Panc1 (cell line): ENCODE measurements around the gene SDK1. TPM values are rescaled to one million over a fixed set of nuclear protein-coding genes. Genes with fewer than 3 reads are reported as not detected.
A peak's percentile ranks its signal among the peaks of the same experiment; 100 is the strongest.

ENCODE experiments used
- ATAC-seq: fragments of 200-7000 bp; cut with Tn5 transposase; 2 replicates; pipeline ENCODE4 v1.9.1; 2020; ENCODE audit warnings: mild to moderate bottlenecking, moderate library complexity
- BruUV-seq: library from RNA; stranded (reverse); fragments of 400-500 nt; replicated peaks from 2 replicates; lab custom pipeline; 2021; lab: Mats Ljungman, UMichigan
- CTCF ChIA-PET: fragments of 300-600 bp; sonication (Branson Sonifier 250); formaldehyde crosslinking; loops from one replicate; lab custom pipeline; 2022; ENCODE audit warnings: antibody characterized with exemption; lab: Charles Lee
- POLR2A ChIA-PET: fragments of 300-600 bp; sonication (Branson Sonifier 250); formaldehyde crosslinking; loops from one replicate; lab custom pipeline; 2022; ENCODE audit warnings: antibody characterized with exemption; lab: Charles Lee
- DNase-seq: peaks from one replicate; pipeline ENCODE4 v3.0.0-alpha.2; 2010; ENCODE audit warnings: low read depth, low spot score
- H3K27ac ChIP-seq: 2 replicates; pipeline ENCODE4 v1.5.1; 2011; ENCODE audit warnings: mild to moderate bottlenecking, low read length, inconsistent platforms
- H3K27me3 ChIP-seq: fragments of 200-500 bp; sonication (Bioruptor generic); 2 replicates; pipeline ENCODE4 v1.6.0; 2014; ENCODE audit warnings: low read length, inconsistent platforms; ENCODE audit not compliant: control insufficient read depth, insufficient read depth
- H3K36me3 ChIP-seq: fragments of 200-500 bp; sonication (Bioruptor generic); 2 replicates; pipeline ENCODE4 v1.5.1; 2014; ENCODE audit warnings: inconsistent platforms, mild to moderate bottlenecking, low read length, moderate library complexity; ENCODE audit not compliant: control insufficient read depth, insufficient read depth
- H3K4me1 ChIP-seq: 2 replicates; pipeline ENCODE4 v1.5.1; 2011; ENCODE audit warnings: inconsistent platforms, mild to moderate bottlenecking, low read length, moderate library complexity; ENCODE audit not compliant: control insufficient read depth, insufficient read depth
- H3K4me3 ChIP-seq, 2 experiments: 2 replicates each; pipeline ENCODE4 v1.5.1; 2011 to 2012; ENCODE audit warnings: low read depth in 2 of 2, low read length in 2 of 2, mild to moderate bottlenecking in 2 of 2, inconsistent platforms in 1 of 2, moderate library complexity in 1 of 2
- H3K9me3 ChIP-seq: fragments of 200-500 bp; sonication (Bioruptor generic); 2 replicates; pipeline ENCODE4 v1.5.1; 2014; ENCODE audit warnings: low read depth, mild to moderate bottlenecking, inconsistent platforms, low read length, moderate library complexity; ENCODE audit not compliant: control insufficient read depth, insufficient read depth
- POLR2AphosphoS5 ChIP-seq: IDR thresholded peaks from 2 replicates; pipeline ENCODE4 v1.6.1; 2012; ENCODE audit warnings: mild to moderate bottlenecking, low read depth, low read length, moderate library complexity
- SIN3A ChIP-seq: IDR thresholded peaks from 2 replicates; pipeline ENCODE4 v1.6.1; 2012; ENCODE audit warnings: low read depth, mild to moderate bottlenecking, low read length, moderate library complexity, borderline replicate concordance; ENCODE audit not compliant: insufficient read depth
- TCF7L2 ChIP-seq: IDR thresholded peaks from 2 replicates; pipeline ENCODE4 v1.6.1; 2011; ENCODE audit warnings: mild to moderate bottlenecking, low read depth, low read length, inconsistent platforms
- in situ Hi-C: cut with HindIII; loops from 2 replicates; pipeline ENCODE4 v1.10.0; 2016; ENCODE audit warnings: low sequenced_read_pairs, low pct_unique_long_range_greater_than_20kb
- intact Hi-C: fragments of 100-400 bp; cut with micrococcal nuclease; formaldehyde crosslinking; loops from one replicate; pipeline ENCODE4 v1.10.0; 2022; ENCODE audit not compliant: unreplicated experiment
- total RNA-seq: library from RNA; stranded (reverse); gene quantifications from one replicate; pipeline ENCODE4 v1.2.1, GENCODE V29; 2021; ENCODE audit not compliant: unreplicated experiment
- TF ChIP-seq, protein P1 (sequence below): fragments of 450-650 bp; IDR thresholded peaks from 2 replicates; pipeline ENCODE4 v1.5.1; 2017; ENCODE audit warnings: mild to moderate bottlenecking
- TF ChIP-seq, protein P2 (sequence below), 2 experiments: IDR thresholded peaks; 2 replicates each; pipeline ENCODE4 v1.6.1; 2011 to 2012; ENCODE audit warnings: low read depth in 2 of 2, control low read depth in 1 of 2, low read length in 1 of 2, mild to moderate bottlenecking in 1 of 2, moderate library complexity in 1 of 2; ENCODE audit not compliant: insufficient read depth in 1 of 2

SDK1 gene
- total RNA-seq, 1 experiment from 2014 or later = 47.4 TPM

DNA sequence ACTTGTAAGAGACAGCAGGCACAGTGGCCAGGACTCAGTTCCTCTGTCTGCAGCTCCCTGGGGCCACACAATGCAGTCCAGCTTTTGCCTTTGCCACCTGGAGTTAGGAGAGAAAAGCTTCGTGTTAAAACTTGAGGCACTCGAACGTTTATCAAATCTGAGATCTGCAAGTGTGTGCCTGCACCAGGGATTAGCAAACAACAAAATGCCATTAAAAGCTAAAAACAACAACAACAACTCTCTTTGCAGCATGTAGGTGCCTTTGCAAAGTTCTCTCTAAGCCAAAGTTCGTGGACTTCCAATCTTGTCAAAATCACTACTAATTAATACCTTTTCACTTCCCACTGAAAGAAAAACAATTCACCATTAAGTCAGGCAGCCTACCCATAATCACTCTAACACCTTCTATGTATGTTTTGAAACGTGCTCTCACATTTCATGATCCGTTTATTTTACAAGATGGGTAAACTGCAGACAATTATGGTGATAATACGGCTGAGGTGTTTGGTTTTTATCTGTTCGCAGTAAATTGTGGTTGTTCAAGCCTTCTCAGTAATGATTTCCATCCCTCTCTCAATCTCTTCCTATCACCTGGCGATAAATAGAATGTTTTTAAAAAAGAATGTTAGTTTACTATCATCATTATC is 36.2 kb upstream of the SDK1 start:
- TF ChIP-seq POLR2AphosphoS5 (peak; percentile 85), SIN3A (no peak), TCF7L2 (peak; percentile 77)
- H3K27ac ChIP-seq = peak overlapping the region; percentile 61
- ChIA-PET CTCF (interaction anchor here (0.5 kb wide), 1 partner anchor 204 kb away, joined by 3 read pairs; no protein-coding TSS in a partner anchor), POLR2A (interaction anchor here (0.6 kb wide), 3 partner anchors 177 to 1294 kb away, joined by 4 to 8 read pairs (median 6); no protein-coding TSS in a partner anchor)
- H3K36me3 ChIP-seq = no peaks in the 10 kb centered on the region
- DNase-seq (no peak), ATAC-seq (peak; percentile 76)
- BruUV-seq = no TSS peak
- intact Hi-C loops = no loop called here
- in situ Hi-C loops = no loop called here
- no peaks in the 10 kb centered on the region for H3K27me3 ChIP-seq
- peaks cover 55% of the 10 kb centered on the region for H3K4me1 ChIP-seq
- H3K9me3 ChIP-seq = no peaks in the 10 kb centered on the region
- H3K4me3 ChIP-seq = peak overlapping the region in 1 of 2 experiments; percentile 29; a peak in 2 of 4 replicates

DNA sequence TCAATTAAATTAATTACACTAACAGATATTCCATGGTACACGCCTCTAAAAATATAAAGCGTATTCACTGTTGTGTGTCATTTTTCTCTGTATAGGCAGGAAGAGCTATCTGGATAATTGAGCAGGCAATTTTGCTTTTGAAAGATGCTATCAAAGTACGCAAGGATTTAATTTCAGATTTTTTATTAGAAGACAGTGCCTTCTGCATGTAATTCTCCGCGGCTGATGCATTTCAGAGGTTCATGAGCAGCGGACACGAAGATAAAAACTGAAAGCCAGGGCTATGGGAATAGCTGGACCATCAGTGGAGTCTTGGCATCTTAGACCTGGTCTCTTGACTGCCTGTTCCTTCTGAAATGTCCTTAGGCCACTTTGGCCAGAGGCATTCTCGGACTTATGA is 35.7 kb upstream of the SDK1 start:
- H3K4me1 ChIP-seq = peaks cover 50% of the 10 kb centered on the region
- TF ChIP-seq TCF7L2 = no peak
- no peak for TF ChIP-seq POLR2AphosphoS5
- TF ChIP-seq, protein P1, sequence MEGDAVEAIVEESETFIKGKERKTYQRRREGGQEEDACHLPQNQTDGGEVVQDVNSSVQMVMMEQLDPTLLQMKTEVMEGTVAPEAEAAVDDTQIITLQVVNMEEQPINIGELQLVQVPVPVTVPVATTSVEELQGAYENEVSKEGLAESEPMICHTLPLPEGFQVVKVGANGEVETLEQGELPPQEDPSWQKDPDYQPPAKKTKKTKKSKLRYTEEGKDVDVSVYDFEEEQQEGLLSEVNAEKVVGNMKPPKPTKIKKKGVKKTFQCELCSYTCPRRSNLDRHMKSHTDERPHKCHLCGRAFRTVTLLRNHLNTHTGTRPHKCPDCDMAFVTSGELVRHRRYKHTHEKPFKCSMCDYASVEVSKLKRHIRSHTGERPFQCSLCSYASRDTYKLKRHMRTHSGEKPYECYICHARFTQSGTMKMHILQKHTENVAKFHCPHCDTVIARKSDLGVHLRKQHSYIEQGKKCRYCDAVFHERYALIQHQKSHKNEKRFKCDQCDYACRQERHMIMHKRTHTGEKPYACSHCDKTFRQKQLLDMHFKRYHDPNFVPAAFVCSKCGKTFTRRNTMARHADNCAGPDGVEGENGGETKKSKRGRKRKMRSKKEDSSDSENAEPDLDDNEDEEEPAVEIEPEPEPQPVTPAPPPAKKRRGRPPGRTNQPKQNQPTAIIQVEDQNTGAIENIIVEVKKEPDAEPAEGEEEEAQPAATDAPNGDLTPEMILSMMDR = no peak
- TF ChIP-seq SIN3A = no peak
- BruUV-seq = no TSS peak

GRCh38 chr7:3266240-3266639 is 34.8 kb upstream of the SDK1 start:
- Histone ChIP-seq H3K4me3 (no peak overlapping the region), H3K4me1 (peaks cover 41% of the 10 kb centered on the region), H3K36me3 (no peaks in the 10 kb centered on the region), H3K27ac (peak overlapping the region; percentile 61; the same call in 1 of the 2 replicates), H3K27me3 (no peaks in the 10 kb centered on the region), H3K9me3 (no peaks in the 10 kb centered on the region)
- CTCF ChIA-PET = no interaction called here
- TF ChIP-seq, protein P2, sequence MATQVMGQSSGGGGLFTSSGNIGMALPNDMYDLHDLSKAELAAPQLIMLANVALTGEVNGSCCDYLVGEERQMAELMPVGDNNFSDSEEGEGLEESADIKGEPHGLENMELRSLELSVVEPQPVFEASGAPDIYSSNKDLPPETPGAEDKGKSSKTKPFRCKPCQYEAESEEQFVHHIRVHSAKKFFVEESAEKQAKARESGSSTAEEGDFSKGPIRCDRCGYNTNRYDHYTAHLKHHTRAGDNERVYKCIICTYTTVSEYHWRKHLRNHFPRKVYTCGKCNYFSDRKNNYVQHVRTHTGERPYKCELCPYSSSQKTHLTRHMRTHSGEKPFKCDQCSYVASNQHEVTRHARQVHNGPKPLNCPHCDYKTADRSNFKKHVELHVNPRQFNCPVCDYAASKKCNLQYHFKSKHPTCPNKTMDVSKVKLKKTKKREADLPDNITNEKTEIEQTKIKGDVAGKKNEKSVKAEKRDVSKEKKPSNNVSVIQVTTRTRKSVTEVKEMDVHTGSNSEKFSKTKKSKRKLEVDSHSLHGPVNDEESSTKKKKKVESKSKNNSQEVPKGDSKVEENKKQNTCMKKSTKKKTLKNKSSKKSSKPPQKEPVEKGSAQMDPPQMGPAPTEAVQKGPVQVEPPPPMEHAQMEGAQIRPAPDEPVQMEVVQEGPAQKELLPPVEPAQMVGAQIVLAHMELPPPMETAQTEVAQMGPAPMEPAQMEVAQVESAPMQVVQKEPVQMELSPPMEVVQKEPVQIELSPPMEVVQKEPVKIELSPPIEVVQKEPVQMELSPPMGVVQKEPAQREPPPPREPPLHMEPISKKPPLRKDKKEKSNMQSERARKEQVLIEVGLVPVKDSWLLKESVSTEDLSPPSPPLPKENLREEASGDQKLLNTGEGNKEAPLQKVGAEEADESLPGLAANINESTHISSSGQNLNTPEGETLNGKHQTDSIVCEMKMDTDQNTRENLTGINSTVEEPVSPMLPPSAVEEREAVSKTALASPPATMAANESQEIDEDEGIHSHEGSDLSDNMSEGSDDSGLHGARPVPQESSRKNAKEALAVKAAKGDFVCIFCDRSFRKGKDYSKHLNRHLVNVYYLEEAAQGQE (IDR thresholded peaks at IDR 0.05; ENCODE audit: insufficient read depth in 1 of 2, low read depth in 2 of 2, low read length in 1 of 2) = no peak
- no peak for TF ChIP-seq TCF7L2
- TF ChIP-seq POLR2AphosphoS5 = no peak
- TF ChIP-seq, protein P1 = no peak
- no peak for TF ChIP-seq SIN3A
- ATAC-seq (no peak), DNase-seq (no peak)
- BruUV-seq = no TSS peak
- POLR2A ChIA-PET = interaction anchor here (0.5 kb wide), 1 partner anchor 378 kb away, joined by 4 read pairs; no protein-coding TSS in a partner anchor
- intact Hi-C loops (no loop called here), in situ Hi-C loops (no loop called here)

More for the DNA sequence above, 35.7 kb upstream of the SDK1 start:
- peak overlapping the region; percentile 61 for H3K27ac ChIP-seq
- no peaks in the 10 kb centered on the region for H3K9me3 ChIP-seq
- in situ Hi-C loops = no loop called here
- ATAC-seq (no peak), DNase-seq (no peak)
- no peaks in the 10 kb centered on the region for H3K27me3 ChIP-seq
- ChIA-PET POLR2A (interaction anchor here (0.6 kb wide), 2 partner anchors 499 to 1294 kb away, joined by 3 to 4 read pairs; no protein-coding TSS in a partner anchor), CTCF (no interaction called here)
- no peak overlapping the region for H3K4me3 ChIP-seq
- H3K36me3 ChIP-seq = no peaks in the 10 kb centered on the region
- intact Hi-C loops = no loop called here
